ENCODE measurements around the gene DNAH17.

DNA sequence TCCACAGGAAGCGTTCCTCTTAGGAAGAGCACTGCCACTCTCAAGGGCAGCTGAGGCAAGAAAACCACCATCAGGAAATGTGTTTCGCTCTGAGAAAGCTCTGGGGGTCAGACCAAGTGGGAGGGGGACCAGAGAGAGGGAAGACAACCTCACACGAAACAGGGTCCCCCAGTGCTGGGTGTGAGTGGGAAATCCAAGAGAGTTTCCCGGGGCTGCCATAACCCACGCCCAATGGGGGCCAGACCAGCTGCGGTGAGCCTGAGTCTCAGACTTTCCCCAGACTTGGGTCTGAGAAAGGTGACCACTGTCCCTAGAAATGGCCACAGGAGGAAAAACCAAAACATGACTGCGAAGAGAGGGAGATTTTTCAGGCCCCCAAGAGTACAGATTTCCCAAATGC is 14.5 kb downstream of the DNAH17 start:
- TF ChIP-seq, protein P1, sequence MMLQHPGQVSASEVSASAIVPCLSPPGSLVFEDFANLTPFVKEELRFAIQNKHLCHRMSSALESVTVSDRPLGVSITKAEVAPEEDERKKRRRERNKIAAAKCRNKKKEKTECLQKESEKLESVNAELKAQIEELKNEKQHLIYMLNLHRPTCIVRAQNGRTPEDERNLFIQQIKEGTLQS (IDR thresholded peaks at IDR 0.05), result no peak
- no peak for TF ChIP-seq TCF7L2 (IDR thresholded peaks at IDR 0.05; ENCODE audit: borderline replicate concordance, extremely low read depth, insufficient read depth, insufficient read length)

Data from HCT116 (cell line).